Measurements from ENCODE around the gene MAP6D1. TPM values are rescaled to one million over a fixed set of nuclear protein-coding genes. Genes with fewer than 3 reads are reported as not detected.

The MAP6D1 gene
- total and polyA plus RNA-seq, 2 donors (not counting 1 experiment from before 2014, with no cell fraction given), result 0.83 to 2.1 TPM

- Histone ChIP-seq H3K4me2 (ENCODE audit: extremely low read depth, insufficient read depth, low read length) (no peak overlapping the region), H3K4me3 (replicated peaks in 1 of 4; ENCODE audit: control extremely low read depth in 1 of 4, insufficient read depth in 1 of 4, low read depth in 3 of 4, low read length in 4 of 4) (no peak overlapping the region), H4K20me1 (ENCODE audit: control insufficient read depth, extremely low read depth, insufficient read depth, low read length) (no peaks in the 10 kb centered on the region), H3K9ac (ENCODE audit: insufficient read depth, low read length) (no peak overlapping the region), H2AFZ (ENCODE audit: low read length) (no peak overlapping the region), H3K27ac (ENCODE audit: insufficient read depth, low read length) (no peak overlapping the region), H3K9me3 (ENCODE audit: control insufficient read depth, insufficient read depth, low read depth, low read length) (no peaks in the 10 kb centered on the region), H3K4me1 (ENCODE audit: control insufficient read depth, extremely low read depth, insufficient read depth, low read length) (no peaks in the 10 kb centered on the region), H3K27me3 (ENCODE audit: control insufficient read depth, insufficient read depth, low read length) (no peaks in the 10 kb centered on the region), H3K79me2 (ENCODE audit: control insufficient read depth, insufficient read depth, low read length) (no peaks in the 10 kb centered on the region), H3K36me3 (ENCODE audit: control insufficient read depth, insufficient read depth, low read length) (peaks cover 11% of the 10 kb centered on the region)
- no peak for DNase-seq (ENCODE audit: low read depth in 2 of 2)
- TF ChIP-seq EZH2 (IDR thresholded peaks at IDR 0.05; ENCODE audit: low read length, missing control alignments) (no peak), CTCF (conservative IDR thresholded peaks at IDR 0.05 in 1 of 2, IDR thresholded peaks at IDR 0.05 in 1 of 2; ENCODE audit: low read depth in 1 of 2, low read length in 2 of 2) (no peak)
Measured at GRCh38 chr3:183830187-183830586, 4.8 kb upstream of the MAP6D1 start.

- Histone ChIP-seq H3K9me3 (ENCODE audit: control insufficient read depth, insufficient read depth, low read depth, low read length) (no peaks in the 10 kb centered on the region), H3K4me2 (ENCODE audit: extremely low read depth, insufficient read depth, low read length) (no peak overlapping the region), H3K79me2 (ENCODE audit: control insufficient read depth, insufficient read depth, low read length) (no peaks in the 10 kb centered on the region), H3K27me3 (ENCODE audit: control insufficient read depth, insufficient read depth, low read length) (no peaks in the 10 kb centered on the region), H3K9ac (ENCODE audit: insufficient read depth, low read length) (no peak overlapping the region), H2AFZ (ENCODE audit: low read length) (no peak overlapping the region), H3K4me1 (ENCODE audit: control insufficient read depth, extremely low read depth, insufficient read depth, low read length) (peaks cover 2% of the 10 kb centered on the region), H3K4me3 (replicated peaks in 1 of 4; ENCODE audit: control extremely low read depth in 1 of 4, insufficient read depth in 1 of 4, low read depth in 3 of 4, low read length in 4 of 4) (no peak overlapping the region), H4K20me1 (ENCODE audit: control insufficient read depth, extremely low read depth, insufficient read depth, low read length) (no peaks in the 10 kb centered on the region), H3K36me3 (ENCODE audit: control insufficient read depth, insufficient read depth, low read length) (peaks cover 11% of the 10 kb centered on the region), H3K27ac (ENCODE audit: insufficient read depth, low read length) (no peak overlapping the region)
- DNase-seq (ENCODE audit: low read depth in 2 of 2), result no peak
- TF ChIP-seq CTCF (conservative IDR thresholded peaks at IDR 0.05 in 1 of 2, IDR thresholded peaks at IDR 0.05 in 1 of 2; ENCODE audit: low read depth in 1 of 2, low read length in 2 of 2) (no peak), EZH2 (IDR thresholded peaks at IDR 0.05; ENCODE audit: low read length, missing control alignments) (no peak)
Measured at GRCh38 chr3:183829466-183829865, 4.1 kb upstream of the MAP6D1 start.

GRCh38 chr3:183828538-183828870 is 3.1 kb upstream of the MAP6D1 start:
- Histone ChIP-seq H4K20me1 (ENCODE audit: control insufficient read depth, extremely low read depth, insufficient read depth, low read length) (no peaks in the 10 kb centered on the region), H3K9ac (ENCODE audit: insufficient read depth, low read length) (no peak overlapping the region), H3K27me3 (ENCODE audit: control insufficient read depth, insufficient read depth, low read length) (no peaks in the 10 kb centered on the region), H3K27ac (ENCODE audit: insufficient read depth, low read length) (no peak overlapping the region), H3K4me3 (replicated peaks in 1 of 4; ENCODE audit: control extremely low read depth in 1 of 4, insufficient read depth in 1 of 4, low read depth in 3 of 4, low read length in 4 of 4) (no peak overlapping the region), H3K79me2 (ENCODE audit: control insufficient read depth, insufficient read depth, low read length) (no peaks in the 10 kb centered on the region), H3K4me1 (ENCODE audit: control insufficient read depth, extremely low read depth, insufficient read depth, low read length) (peaks cover 4% of the 10 kb centered on the region), H3K36me3 (ENCODE audit: control insufficient read depth, insufficient read depth, low read length) (peaks cover 8% of the 10 kb centered on the region), H3K4me2 (ENCODE audit: extremely low read depth, insufficient read depth, low read length) (no peak overlapping the region), H2AFZ (ENCODE audit: low read length) (no peak overlapping the region), H3K9me3 (ENCODE audit: control insufficient read depth, insufficient read depth, low read depth, low read length) (no peaks in the 10 kb centered on the region)
- TF ChIP-seq CTCF (conservative IDR thresholded peaks at IDR 0.05 in 1 of 2, IDR thresholded peaks at IDR 0.05 in 1 of 2; ENCODE audit: low read depth in 1 of 2, low read length in 2 of 2), result no peak
- TF ChIP-seq EZH2 (IDR thresholded peaks at IDR 0.05; ENCODE audit: low read length, missing control alignments), result no peak
- no peak for DNase-seq (ENCODE audit: low read depth in 2 of 2)

Measured in fibroblast of lung (primary cell).